Nephron progenitor cell (in vitro differentiated cells): Measurements from ENCODE around the gene AIF1.
A peak's percentile ranks its signal among the peaks of the same experiment; 100 is the strongest.

Experiments
- DNase-seq: peaks from one replicate; pipeline ENCODE4 v3.0.0; 2021
- H3K27ac Mint-ChIP-seq: 2 replicates; pipeline ENCODE4 v1.8.0; 2021; ENCODE audit warnings: mild to moderate bottlenecking, moderate library complexity, mixed read lengths
- H3K27me3 Mint-ChIP-seq: 2 replicates; pipeline ENCODE4 v1.8.0; 2021; ENCODE audit warnings: mild to moderate bottlenecking, low read depth, mixed read lengths; ENCODE audit not compliant: poor library complexity
- H3K36me3 Mint-ChIP-seq: 2 replicates; pipeline ENCODE4 v1.8.0; 2021; ENCODE audit warnings: low read depth, mixed read lengths
- H3K4me1 Mint-ChIP-seq: 2 replicates; pipeline ENCODE4 v1.8.0; 2021; ENCODE audit warnings: mixed read lengths
- H3K4me3 Mint-ChIP-seq: 2 replicates; pipeline ENCODE4 v1.8.0; 2021; ENCODE audit warnings: mild to moderate bottlenecking, moderate library complexity, mixed read lengths
- H3K9me3 Mint-ChIP-seq: 2 replicates; pipeline ENCODE4 v1.8.0; 2021; ENCODE audit warnings: mild to moderate bottlenecking, moderate library complexity, mixed read lengths
- CTCF ChIP-seq: fragments of 200-600 bp; sonication (generic); IDR thresholded peaks from 2 replicates; pipeline ENCODE4 v1.5.0; 2021; ENCODE audit warnings: antibody characterized with exemption

The AIF1 gene

DNA sequence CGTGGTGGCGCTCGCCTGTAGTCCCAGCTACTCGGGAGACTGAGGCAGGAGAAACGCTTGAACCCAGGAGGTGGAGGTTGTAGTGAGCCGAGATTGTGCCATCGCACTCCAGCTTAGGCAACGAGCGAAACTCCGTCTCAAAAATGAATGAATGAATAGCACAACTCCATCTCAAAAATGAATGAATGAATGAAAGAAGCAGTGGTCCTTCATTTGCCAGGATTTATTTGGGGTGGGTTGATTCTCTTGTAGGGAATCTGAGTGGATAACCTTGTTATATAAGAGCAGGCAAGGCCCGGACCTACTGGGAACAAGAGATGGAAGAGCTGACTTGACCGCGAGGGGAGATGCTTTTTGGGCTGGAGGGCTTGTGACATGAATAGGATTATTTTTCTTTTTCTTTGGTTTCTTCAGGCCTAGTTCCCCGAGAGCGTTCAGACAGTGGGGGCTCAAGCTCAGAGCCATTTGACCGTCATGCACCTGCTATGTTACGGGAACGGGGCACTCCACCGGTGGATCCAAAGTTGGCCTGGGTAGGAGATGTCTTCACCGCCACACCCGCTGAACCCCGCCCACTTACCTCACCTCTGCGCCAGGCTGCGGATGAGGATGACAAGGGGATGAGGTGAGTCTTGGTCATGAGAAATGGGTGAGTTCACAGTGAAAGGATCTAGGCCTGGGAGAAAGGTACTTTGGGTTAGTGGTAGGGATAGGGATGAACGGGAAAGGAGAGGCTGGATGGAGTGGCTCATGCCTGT is 15.3 kb downstream of the AIF1 start:
- H3K27ac Mint-ChIP-seq: peak overlapping the region; percentile 89

DNA sequence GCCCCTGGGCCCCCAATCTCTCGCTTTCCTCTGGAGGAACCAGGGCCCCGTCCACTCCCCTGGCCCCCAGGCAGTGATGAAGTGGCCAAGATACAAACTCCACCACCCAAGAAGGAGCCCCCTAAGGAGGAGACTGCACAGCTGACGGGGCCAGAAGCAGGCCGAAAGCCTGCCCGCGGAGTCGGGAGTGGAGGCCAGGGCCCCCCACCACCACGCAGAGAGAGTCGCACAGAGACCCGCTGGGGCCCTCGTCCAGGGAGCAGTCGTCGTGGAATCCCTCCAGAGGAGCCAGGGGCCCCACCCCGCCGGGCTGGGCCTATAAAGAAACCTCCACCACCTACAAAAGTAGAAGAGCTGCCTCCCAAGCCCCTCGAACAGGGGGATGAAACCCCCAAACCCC is 16.2 kb downstream of the AIF1 start:
- DNase-seq: no peak
- no peak for TF ChIP-seq CTCF
- Mint-ChIP-seq H3K36me3 (peaks cover 82% of the 10 kb centered on the region), H3K4me1 (peaks cover 5% of the 10 kb centered on the region), H3K27me3 (peaks cover 3% of the 10 kb centered on the region), H3K27ac (peak overlapping the region; percentile 89), H3K4me3 (no peak overlapping the region), H3K9me3 (no peaks in the 10 kb centered on the region)

More for the DNA sequence above, 15.3 kb downstream of the AIF1 start:
- no peak overlapping the region for H3K4me3 Mint-ChIP-seq
- no peak for DNase-seq
- TF ChIP-seq CTCF: no peak
- peaks cover 82% of the 10 kb centered on the region for H3K36me3 Mint-ChIP-seq
- H3K9me3 Mint-ChIP-seq: no peaks in the 10 kb centered on the region
- H3K4me1 Mint-ChIP-seq: peaks cover 5% of the 10 kb centered on the region
- H3K27me3 Mint-ChIP-seq: peaks cover 3% of the 10 kb centered on the region

GRCh38 chr6:31631681-31632278 is 16.7 kb downstream of the AIF1 start:
- Mint-ChIP-seq H3K27me3 (peaks cover 3% of the 10 kb centered on the region), H3K4me1 (peaks cover 5% of the 10 kb centered on the region), H3K9me3 (no peaks in the 10 kb centered on the region), H3K4me3 (no peak overlapping the region), H3K27ac (peak overlapping the region; percentile 96), H3K36me3 (peaks cover 82% of the 10 kb centered on the region)
- no peak for TF ChIP-seq CTCF
- no peak for DNase-seq

DNA sequence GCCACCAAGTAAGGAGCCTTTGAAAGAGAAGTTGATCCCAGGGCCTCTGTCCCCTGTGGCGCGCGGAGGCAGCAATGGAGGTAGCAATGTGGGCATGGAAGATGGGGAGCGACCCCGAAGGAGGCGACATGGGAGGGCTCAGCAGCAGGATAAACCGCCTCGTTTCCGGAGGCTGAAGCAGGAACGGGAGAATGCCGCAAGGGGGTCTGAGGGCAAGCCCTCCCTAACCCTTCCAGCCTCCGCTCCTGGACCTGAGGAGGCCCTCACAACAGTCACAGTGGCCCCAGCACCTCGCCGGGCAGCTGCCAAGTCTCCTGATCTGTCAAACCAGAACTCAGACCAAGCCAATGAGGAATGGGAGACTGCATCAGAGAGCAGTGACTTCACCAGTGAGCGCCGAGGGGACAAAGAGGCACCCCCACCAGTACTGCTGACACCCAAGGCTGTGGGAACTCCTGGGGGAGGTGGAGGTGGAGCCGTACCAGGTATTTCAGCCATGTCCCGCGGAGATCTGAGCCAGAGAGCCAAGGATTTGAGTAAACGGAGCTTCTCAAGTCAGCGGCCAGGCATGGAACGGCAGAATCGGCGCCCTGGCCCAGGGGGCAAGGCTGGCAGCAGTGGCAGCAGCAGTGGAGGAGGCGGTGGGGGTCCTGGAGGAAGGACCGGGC is 17.4 kb downstream of the AIF1 start:
- H3K27ac Mint-ChIP-seq: peak overlapping the region; percentile 96
- no peak for TF ChIP-seq CTCF
- H3K27me3 Mint-ChIP-seq: peaks cover 3% of the 10 kb centered on the region
- H3K36me3 Mint-ChIP-seq: peaks cover 82% of the 10 kb centered on the region
- no peak overlapping the region for H3K4me3 Mint-ChIP-seq
- H3K9me3 Mint-ChIP-seq: no peaks in the 10 kb centered on the region
- no peak for DNase-seq
- peaks cover 5% of the 10 kb centered on the region for H3K4me1 Mint-ChIP-seq

DNA sequence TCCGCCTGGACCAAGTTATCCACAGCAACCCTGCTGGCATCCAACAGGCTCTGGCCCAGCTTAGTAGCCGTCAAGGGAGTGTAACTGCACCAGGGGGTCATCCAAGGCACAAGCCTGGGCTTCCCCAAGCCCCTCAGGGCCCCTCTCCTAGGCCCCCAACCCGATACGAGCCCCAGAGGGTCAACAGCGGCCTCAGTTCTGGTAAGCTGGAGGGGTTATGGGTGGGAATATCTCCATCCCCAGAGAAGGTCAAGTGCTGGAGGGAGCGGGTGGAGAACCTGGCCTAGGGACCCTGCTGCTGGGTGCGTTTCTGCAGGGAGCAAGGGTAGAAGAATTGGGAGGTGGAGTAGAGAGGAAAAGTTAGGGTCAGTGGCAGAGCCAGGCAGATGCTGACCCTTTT is 18.4 kb downstream of the AIF1 start:
- Mint-ChIP-seq H3K4me3 (no peak overlapping the region), H3K9me3 (no peaks in the 10 kb centered on the region), H3K27ac (peak overlapping the region; percentile 96), H3K36me3 (peaks cover 72% of the 10 kb centered on the region), H3K27me3 (peaks cover 3% of the 10 kb centered on the region), H3K4me1 (peaks cover 5% of the 10 kb centered on the region)
- no peak for TF ChIP-seq CTCF
- DNase-seq: no peak
